ENCODE measurements around the gene COL2A1. TPM values are rescaled to one million over a fixed set of nuclear protein-coding genes. Genes with fewer than 3 reads are reported as not detected.

Gene COL2A1
- total and polyA plus RNA-seq, 2 experiments from 2014 or later, result not detected

- H3K36me3 ChIP-seq (ENCODE audit: low read depth), result no peaks in the 10 kb centered on the region
- in situ Hi-C loops (cut with MboI), result no loop called here
- no peaks in the 10 kb centered on the region for H3K27me3 ChIP-seq (replicated peaks; ENCODE audit: insufficient read depth)
- H4K20me1 ChIP-seq (ENCODE audit: insufficient read depth), result no peaks in the 10 kb centered on the region
- H3K9me3 ChIP-seq (ENCODE audit: low read depth), result no peaks in the 10 kb centered on the region
- TF ChIP-seq EZH2 (IDR thresholded peaks at IDR 0.05; ENCODE audit: insufficient read depth, poor library complexity, severe bottlenecking) (no peak), EZH2phosphoT487 (IDR thresholded peaks at IDR 0.05; ENCODE audit: insufficient read depth, low read depth) (no peak)
- H3K9me2 ChIP-seq (ENCODE audit: insufficient read depth), result no peaks in the 10 kb centered on the region
- no peak overlapping the region for H3K27ac ChIP-seq
- no peak overlapping the region for H2AFZ ChIP-seq
- H3K4me2 ChIP-seq (ENCODE audit: unreplicated experiment), result no peak overlapping the region
- 65 to 66% methylated on average over 17 to 20 of the region's 20 CpGs for WGBS, 2 experiments (ENCODE audit: low coverage in 1 of 2, low lambda C conversion rate in 2 of 2, missing lambda C conversion rate in 2 of 2)
- H3F3A ChIP-seq (ENCODE audit: insufficient read depth), result no peaks in the 10 kb centered on the region
- H3K9ac ChIP-seq, result no peak overlapping the region
- no peak for DNase-seq
- H3K79me2 ChIP-seq (ENCODE audit: insufficient read depth), result no peaks in the 10 kb centered on the region
- no peaks in the 10 kb centered on the region for H3K4me1 ChIP-seq (ENCODE audit: insufficient read depth)
- H3K4me3 ChIP-seq, result no peak overlapping the region
Observed at GRCh38 chr12:47981496-47982260, 22.6 kb downstream of the COL2A1 start.

- H3K4me1 ChIP-seq (ENCODE audit: insufficient read depth), result no peaks in the 10 kb centered on the region
- 74 to 79% methylated on average over 15 to 16 of the region's 17 CpGs for WGBS, 2 experiments (ENCODE audit: low coverage in 1 of 2, low lambda C conversion rate in 2 of 2, missing lambda C conversion rate in 2 of 2)
- H3K36me3 ChIP-seq (ENCODE audit: low read depth), result no peaks in the 10 kb centered on the region
- H3K4me3 ChIP-seq, result no peak overlapping the region
- H3K9ac ChIP-seq, result no peak overlapping the region
- TF ChIP-seq EZH2phosphoT487 (IDR thresholded peaks at IDR 0.05; ENCODE audit: insufficient read depth, low read depth), result no peak
- H4K20me1 ChIP-seq (ENCODE audit: insufficient read depth), result no peaks in the 10 kb centered on the region
- H3K79me2 ChIP-seq (ENCODE audit: insufficient read depth), result no peaks in the 10 kb centered on the region
- H3K9me2 ChIP-seq (ENCODE audit: insufficient read depth), result no peaks in the 10 kb centered on the region
- H2AFZ ChIP-seq, result no peak overlapping the region
- in situ Hi-C loops (cut with MboI), result no loop called here
- no peak overlapping the region for H3K4me2 ChIP-seq (ENCODE audit: unreplicated experiment)
- no peaks in the 10 kb centered on the region for H3K9me3 ChIP-seq (ENCODE audit: low read depth)
- H3K27ac ChIP-seq, result no peak overlapping the region
- no peaks in the 10 kb centered on the region for H3F3A ChIP-seq (ENCODE audit: insufficient read depth)
- DNase-seq, result no peak
- no peaks in the 10 kb centered on the region for H3K27me3 ChIP-seq (replicated peaks; ENCODE audit: insufficient read depth)
Observed at GRCh38 chr12:47980779-47981495, 23.3 kb downstream of the COL2A1 start.

- H2AFZ ChIP-seq, result no peak overlapping the region
- no peaks in the 10 kb centered on the region for H3K9me2 ChIP-seq (ENCODE audit: insufficient read depth)
- no peaks in the 10 kb centered on the region for H4K20me1 ChIP-seq (ENCODE audit: insufficient read depth)
- H3K4me2 ChIP-seq (ENCODE audit: unreplicated experiment), result no peak overlapping the region
- no peak overlapping the region for H3K27ac ChIP-seq
- no peak overlapping the region for H3K9ac ChIP-seq
- WGBS, 2 experiments (ENCODE audit: low coverage in 1 of 2, low lambda C conversion rate in 2 of 2, missing lambda C conversion rate in 2 of 2), result 79 to 81% methylated on average over 7 of the region's 7 CpGs
- H3K9me3 ChIP-seq (ENCODE audit: low read depth), result no peaks in the 10 kb centered on the region
- H3K4me3 ChIP-seq, result no peak overlapping the region
- H3F3A ChIP-seq (ENCODE audit: insufficient read depth), result no peaks in the 10 kb centered on the region
- DNase-seq, result no peak
- TF ChIP-seq EZH2phosphoT487 (IDR thresholded peaks at IDR 0.05; ENCODE audit: insufficient read depth, low read depth) (no peak), EZH2 (IDR thresholded peaks at IDR 0.05; ENCODE audit: insufficient read depth, poor library complexity, severe bottlenecking) (no peak)
- in situ Hi-C loops (cut with MboI), result no loop called here
- H3K36me3 ChIP-seq (ENCODE audit: low read depth), result no peaks in the 10 kb centered on the region
- H3K79me2 ChIP-seq (ENCODE audit: insufficient read depth), result no peaks in the 10 kb centered on the region
- no peaks in the 10 kb centered on the region for H3K27me3 ChIP-seq (replicated peaks; ENCODE audit: insufficient read depth)
- no peaks in the 10 kb centered on the region for H3K4me1 ChIP-seq (ENCODE audit: insufficient read depth)
Observed at GRCh38 chr12:47980197-47980596, 24.1 kb downstream of the COL2A1 start.

GRCh38 chr12:47979686-47980085, 24.6 kb downstream of the COL2A1 start:
- 61 to 63% methylated on average over 9 to 11 of the region's 11 CpGs for WGBS, 2 experiments (ENCODE audit: low coverage in 1 of 2, low lambda C conversion rate in 2 of 2, missing lambda C conversion rate in 2 of 2)
- no peaks in the 10 kb centered on the region for H3F3A ChIP-seq (ENCODE audit: insufficient read depth)
- in situ Hi-C loops (cut with MboI), result no loop called here
- H2AFZ ChIP-seq, result no peak overlapping the region
- TF ChIP-seq EZH2 (IDR thresholded peaks at IDR 0.05; ENCODE audit: insufficient read depth, poor library complexity, severe bottlenecking), result no peak
- no peak for TF ChIP-seq EZH2phosphoT487 (IDR thresholded peaks at IDR 0.05; ENCODE audit: insufficient read depth, low read depth)
- no peaks in the 10 kb centered on the region for H3K36me3 ChIP-seq (ENCODE audit: low read depth)
- H3K9me2 ChIP-seq (ENCODE audit: insufficient read depth), result no peaks in the 10 kb centered on the region
- no peak overlapping the region for H3K4me3 ChIP-seq
- no peaks in the 10 kb centered on the region for H3K4me1 ChIP-seq (ENCODE audit: insufficient read depth)
- H3K27ac ChIP-seq, result no peak overlapping the region
- no peaks in the 10 kb centered on the region for H3K9me3 ChIP-seq (ENCODE audit: low read depth)
- H3K27me3 ChIP-seq (replicated peaks; ENCODE audit: insufficient read depth), result no peaks in the 10 kb centered on the region
- no peak for DNase-seq
- H3K9ac ChIP-seq, result no peak overlapping the region
- no peaks in the 10 kb centered on the region for H4K20me1 ChIP-seq (ENCODE audit: insufficient read depth)
- no peak overlapping the region for H3K4me2 ChIP-seq (ENCODE audit: unreplicated experiment)
- no peaks in the 10 kb centered on the region for H3K79me2 ChIP-seq (ENCODE audit: insufficient read depth)
